Stimulated activated CD8-positive, alpha-beta memory T cell treated with anti-CD3 and anti-CD28 coated beads, Interleukin-4, amount 100 ng/mL, for 1 hour (primary cell): Measurements from ENCODE around the gene UNC45B.
"Not testable (repeated sequence)": the region's sequence is repeated elsewhere in the genome, so short reads cannot be mapped to it uniquely, and the experiment has no call there.

Experiments
- DNase-seq, 2 donors: peaks; one replicate each; pipeline ENCODE4 v3.0.0-alpha.2; 2020; ENCODE audit warnings: low read depth in 2 of 2, low spot score in 1 of 2

UNC45B gene

GRCh38 chr17:35214192-35214591, 66.6 kb downstream of the UNC45B start:
- DNase-seq: no peak

- DNase-seq: no peak
These were observed 67.1 kb downstream of the UNC45B start for GRCh38 chr17:35214631-35215273.

- DNase-seq: no peak
These were observed 69.5 kb downstream of the UNC45B start for GRCh38 chr17:35217107-35217506.

GRCh38 chr17:35218915-35219314, 71.3 kb downstream of the UNC45B start:
- DNase-seq: no peak

GRCh38 chr17:35222452-35222851, 74.8 kb downstream of the UNC45B start:
- DNase-seq: no peak

- no peak for DNase-seq
These were observed 76.8 kb downstream of the UNC45B start for GRCh38 chr17:35224436-35224835.

GRCh38 chr17:35227546-35227945, 79.9 kb downstream of the UNC45B start:
- DNase-seq: no peak

- no peak for DNase-seq
These were observed 82.0 kb downstream of the UNC45B start for GRCh38 chr17:35229638-35230037.

- not testable (repeated sequence) for DNase-seq
These were observed 86.7 kb downstream of the UNC45B start for GRCh38 chr17:35234315-35234714.

- no peak for DNase-seq
These were observed 87.7 kb downstream of the UNC45B start for GRCh38 chr17:35235289-35235688.

- DNase-seq: no peak
These were observed 88.3 kb downstream of the UNC45B start for GRCh38 chr17:35235917-35236316.

GRCh38 chr17:35236821-35237220, 89.2 kb downstream of the UNC45B start:
- no peak for DNase-seq

- no peak for DNase-seq
These were observed 91.2 kb downstream of the UNC45B start for GRCh38 chr17:35238821-35239220.
